HepG2 (cell line): ENCODE data around the gene MYOZ1. TPM values are rescaled to one million over a fixed set of nuclear protein-coding genes. Genes with fewer than 3 reads are reported as not detected.

ENCODE experiments used
- ATAC-seq: fragments of 200-7000 bp; cut with Tn5 transposase; 3 replicates; pipeline ENCODE4 v1.9.1; 2020; ENCODE audit warnings: mild to moderate bottlenecking, moderate library complexity
- BruUV-seq: library from RNA; stranded (reverse); fragments of 400-500 nt; replicated peaks from 2 replicates; lab custom pipeline; 2021; lab: Mats Ljungman, UMichigan
- CTCF ChIA-PET: fragments of 300-600 bp; formaldehyde crosslinking; extraction: SDS; loops from one replicate; lab custom pipeline; 2021; ENCODE audit warnings: low total read pairs, inconsistent platforms, low intra/inter-chr PET ratio; lab: Yijun Ruan, JAX
- POLR2A ChIA-PET: fragments of 350-600 bp; sonication (Branson Sonifier 250); formaldehyde crosslinking; loops from one replicate; lab custom pipeline; 2020; ENCODE audit warnings: antibody characterized with exemption, inconsistent platforms; lab: Yijun Ruan, JAX
- DNase-seq: peaks from one replicate; pipeline ENCODE4 v3.0.0-alpha.2; 2015; ENCODE audit warnings: low spot score
- FAIRE-seq: peaks from 3 replicates; lab custom pipeline; 2011; peaks lifted over from hg19 to GRCh38; lab: Jason Lieb, UNC
- H2AFZ ChIP-seq: one replicate; pipeline ENCODE4 v1.6.1; 2011; ENCODE audit warnings: low read length, inconsistent platforms
- H3K27ac ChIP-seq: fragments of 300-600 bp; 3 replicates; pipeline ENCODE4 v1.8.0; 2011; ENCODE audit warnings: mixed run types, mild to moderate bottlenecking, mixed read lengths, low read length, inconsistent platforms; ENCODE audit not compliant: insufficient read depth; ENCODE audit errors: extremely low read length
- H3K27me3 ChIP-seq, 2 experiments: fragments of 200-600 bp in 1 of 2; 2 replicates in 1 of 2; 3 replicates in 1 of 2; pipeline versions ENCODE4 v1.6.0 to v1.8.0; 2011; ENCODE audit warnings: low read length in 2 of 2, mild to moderate bottlenecking in 2 of 2, moderate library complexity in 2 of 2, inconsistent platforms in 1 of 2; ENCODE audit not compliant: insufficient read depth in 2 of 2, control insufficient read depth in 1 of 2
- H3K36me3 ChIP-seq, 2 experiments: fragments of 200-600 bp in 1 of 2; replicated peaks in 1 of 2; 2 replicates in 1 of 2; 3 replicates in 1 of 2; pipeline versions ENCODE4 v1.5.1 to v1.8.0; 2011; ENCODE audit warnings: low read length in 2 of 2, inconsistent platforms in 1 of 2; ENCODE audit not compliant: insufficient read depth in 2 of 2, control insufficient read depth in 1 of 2
- H3K4me1 ChIP-seq: 2 replicates; pipeline ENCODE4 v1.5.1; 2012; ENCODE audit warnings: low read length, inconsistent platforms; ENCODE audit not compliant: insufficient read depth
- H3K4me2 ChIP-seq: 2 replicates; pipeline ENCODE4 v1.6.0; 2011; ENCODE audit warnings: low read depth, low read length, inconsistent platforms
- H3K4me3 ChIP-seq, 3 experiments: fragments of 200-600 bp in 1 of 3; sonication (generic), shearing (Covaris generic) in 1 of 3; replicated peaks in 1 of 3; 2 replicates each; pipeline ENCODE4 v1.5.1; 2011 to 2016; ENCODE audit warnings: low read length in 3 of 3, inconsistent platforms in 2 of 3, low read depth in 2 of 3, mild to moderate bottlenecking in 2 of 3, control low read depth in 1 of 3, mixed read lengths in 1 of 3; ENCODE audit not compliant: insufficient read depth in 1 of 3
- H3K79me2 ChIP-seq: one replicate; pipeline ENCODE4 v1.6.1; 2011; ENCODE audit warnings: low read length, inconsistent platforms; ENCODE audit not compliant: insufficient read depth
- H3K9ac ChIP-seq: 2 replicates; pipeline ENCODE4 v1.6.0; 2011; ENCODE audit warnings: mild to moderate bottlenecking, low read depth, low read length, inconsistent platforms; ENCODE audit not compliant: insufficient read depth
- H3K9me3 ChIP-seq: 2 replicates; pipeline ENCODE4 v1.5.1; 2012; ENCODE audit warnings: mild to moderate bottlenecking, low read length
- H4K20me1 ChIP-seq: 2 replicates; pipeline ENCODE4 v1.6.0; 2011; ENCODE audit warnings: inconsistent platforms, mild to moderate bottlenecking, low read length, moderate library complexity; ENCODE audit not compliant: insufficient read depth
- NR3C1 ChIP-seq: sonication (generic); formaldehyde crosslinking; IDR thresholded peaks from 2 replicates; pipeline ENCODE4 v1.4.0; 2020; ENCODE audit warnings: missing genetic modification reagents
- PBX2 ChIP-seq: IDR thresholded peaks from 2 replicates; pipeline ENCODE4 v1.6.1; 2016; ENCODE audit warnings: control low read depth
- TCF7 ChIP-seq: sonication (generic); IDR thresholded peaks from 2 replicates; pipeline ENCODE4 v1.6.1; 2016; ENCODE audit warnings: antibody characterized with exemption, low read depth
- TFAP4 ChIP-seq: sonication (generic); IDR thresholded peaks from 2 replicates; pipeline ENCODE4 v1.6.1; 2016; ENCODE audit warnings: low read depth, borderline replicate concordance
- ZMYM2 ChIP-seq: sonication (generic); formaldehyde crosslinking; IDR thresholded peaks from 2 replicates; pipeline ENCODE4 v1.8.0; 2022; ENCODE audit warnings: mild to moderate bottlenecking, missing genetic modification reagents
- ZNF710 ChIP-seq: sonication (generic); formaldehyde crosslinking; IDR thresholded peaks from 2 replicates; pipeline ENCODE4 v1.5.0; 2020; ENCODE audit warnings: mild to moderate bottlenecking, missing genetic modification reagents, borderline replicate concordance
- ZSCAN21 ChIP-seq: sonication (generic); formaldehyde crosslinking; IDR thresholded peaks from 2 replicates; pipeline ENCODE4 v1.8.0; 2022; ENCODE audit warnings: mild to moderate bottlenecking, missing genetic modification reagents, moderate library complexity, borderline replicate concordance
- WGBS: methylation state at CpG from one replicate; pipeline ENCODE4 v1.1.6; 2017; ENCODE audit warnings: low lambda C conversion rate; 5-methylcytosine and 5-hydroxymethylcytosine counted together
- in situ Hi-C: cut with HindIII; loops from 2 replicates; pipeline ENCODE4 v1.10.0; 2017; ENCODE audit warnings: low pct_unique_long_range_greater_than_20kb; ENCODE audit not compliant: extremely low pct_ligation_motif_present
- intact Hi-C: fragments of 100-400 bp; cut with micrococcal nuclease; formaldehyde crosslinking; loops from one replicate; pipeline ENCODE4 v1.10.0; 2022; ENCODE audit not compliant: unreplicated experiment
- polyA plus RNA-seq, 8 experiments: library from polyadenylated mRNA; depleted of rRNA in 3 of 8; stranded (reverse) in 7 of 8; unstranded in 1 of 8; fragments of >200 nt; fragmentation: Illumina TruSeq in 4 of 8; extraction: Trizol in 4 of 8; gene quantifications; 2 replicates each; pipeline versions ENCODE4 v1.2.1 to v1.2.3, GENCODE V29; 2011 to 2016; ENCODE audit warnings: low read depth in 4 of 8, missing spikeins in 1 of 8, mixed read lengths in 1 of 8; ENCODE audit not compliant: insufficient read depth in 1 of 8
- total RNA-seq, 5 experiments: library from RNA; depleted of rRNA; stranded (reverse); fragments of >200 nt; fragmentation: Illumina TruSeq; extraction: Trizol; gene quantifications; 2 replicates each; pipeline ENCODE4 v1.2.3, GENCODE V29; 2016; ENCODE audit warnings: low read depth in 1 of 5

The MYOZ1 gene
- total and polyA plus RNA-seq, 2 of the 13 experiments (the other 11 are each of a cell fraction or from before 2014, with no cell fraction given) = not detected

- TF ChIP-seq ZSCAN21 (no peak), TFAP4 (peak; percentile 4; the same call in 1 of the 2 replicates), TCF7 (no peak), NR3C1 (CRISPR knock-in tag) (no peak), PBX2 (CRISPR knock-in tag) (peak; percentile 76), ZNF710 (CRISPR knock-in tag) (no peak), ZMYM2 (CRISPR knock-in tag) (no peak)
- H3K79me2 ChIP-seq = no peaks in the 10 kb centered on the region
- ATAC-seq = peak; percentile 62
- peak overlapping the region; percentile 33; the same call in 1 of the 2 replicates for H3K4me2 ChIP-seq
- H3K27me3 ChIP-seq = no peaks in the 10 kb centered on the region
- WGBS = 37% methylated on average over 3 of the region's 3 CpGs
- no peaks in the 10 kb centered on the region for H4K20me1 ChIP-seq
- POLR2A ChIA-PET = interaction anchor here (0.8 to 1.8 kb wide), 6 partner anchors 9 to 106 kb away, joined by 3 to 11 read pairs (median 4); partner anchors contain the start of gene USP54
- no peak for FAIRE-seq
- H3K27ac ChIP-seq = no peak overlapping the region
- peaks cover 16% of the 10 kb centered on the region for H3K4me1 ChIP-seq
- in situ Hi-C loops (no loop called here), intact Hi-C loops (no loop called here)
- no peaks in the 10 kb centered on the region for H3K36me3 ChIP-seq
- H3K9ac ChIP-seq = peak overlapping the region; percentile 36
- H2AFZ ChIP-seq = no peak overlapping the region
- no TSS peak for BruUV-seq
- no peaks in the 10 kb centered on the region for H3K9me3 ChIP-seq
- DNase-seq = no peak
- no peak overlapping the region for H3K4me3 ChIP-seq
- CTCF ChIA-PET = no interaction called here
These were observed 39.8 kb downstream of the MYOZ1 start for GRCh38 chr10:73601486-73601921.
